ENCODE results near the gene TESK1.
A peak's percentile ranks its signal among the peaks of the same experiment; 100 is the strongest.

TESK1 gene

GRCh38 chr9:35646533-35647265 lies 41.6 kb downstream of the TESK1 start:
- DNase-seq (ENCODE audit: low read depth in 2 of 2), result peak; percentile 81 to 83

GRCh38 chr9:35649431-35650340 lies 44.6 kb downstream of the TESK1 start:
- no peak for DNase-seq (ENCODE audit: low read depth in 2 of 2)

- no peak for DNase-seq (ENCODE audit: low read depth in 2 of 2)
These were observed 45.5 kb downstream of the TESK1 start, which contains the start of gene SIT1 for GRCh38 chr9:35650341-35651158. Gene SIT1 (minus strand): TSS chr9:35650931. CDS start chr9:35650853, 78 bp downstream.

GRCh38 chr9:35651956-35652828 lies 47.1 kb downstream of the TESK1 start:
- no peak for DNase-seq (ENCODE audit: low read depth in 2 of 2)

- no peak for DNase-seq (ENCODE audit: low read depth in 2 of 2)
These were observed 47.8 kb downstream of the TESK1 start for GRCh38 chr9:35652829-35653209.

GRCh38 chr9:35653611-35654010 lies 48.5 kb downstream of the TESK1 start:
- DNase-seq (ENCODE audit: low read depth in 2 of 2), result no peak

- DNase-seq (ENCODE audit: low read depth in 2 of 2), result no peak
These were observed 51.3 kb downstream of the TESK1 start for GRCh38 chr9:35656348-35656747.

- no peak for DNase-seq (ENCODE audit: low read depth in 2 of 2)
These were observed 51.9 kb downstream of the TESK1 start for GRCh38 chr9:35656831-35657545.

- DNase-seq (ENCODE audit: low read depth in 2 of 2), result peak; percentile 68 to 77
These were observed 52.6 kb downstream of the TESK1 start, which contains the start of gene RMRP for GRCh38 chr9:35657546-35658136. Gene RMRP (minus strand): TSS chr9:35658019.

GRCh38 chr9:35658137-35658967 lies 53.3 kb downstream of the TESK1 start, which contains the start of gene CCDC107:
Gene CCDC107 (plus strand): TSS chr9:35658292. CDS start chr9:35658380, 88 bp downstream.
- peak; percentile 66 to 72 for DNase-seq (ENCODE audit: low read depth in 2 of 2)

GRCh38 chr9:35658968-35659220 lies 53.8 kb downstream of the TESK1 start:
- no peak for DNase-seq (ENCODE audit: low read depth in 2 of 2)

- no peak for DNase-seq (ENCODE audit: low read depth in 2 of 2)
These were observed 54.3 kb downstream of the TESK1 start for GRCh38 chr9:35659340-35659739.

All from stimulated activated CD8-positive, alpha-beta memory T cell treated with anti-CD3 and anti-CD28 coated beads, Interleukin-2, amount 100 ng/mL, for 1 hour (primary cell).